ENCODE results near the gene EXOC2.

The EXOC2 gene

GRCh38 chr6:441126-441920, 251.6 kb downstream of the EXOC2 start:
- no peak for FAIRE-seq

- no peak for FAIRE-seq
Measured at GRCh38 chr6:439641-440167, 253.2 kb downstream of the EXOC2 start.

GRCh38 chr6:438634-439170, 254.2 kb downstream of the EXOC2 start:
- no peak for FAIRE-seq

GRCh38 chr6:437037-437392, 255.9 kb downstream of the EXOC2 start:
- no peak for FAIRE-seq

- FAIRE-seq, result no peak
Measured at GRCh38 chr6:436308-437036, 256.5 kb downstream of the EXOC2 start.

- no peak for FAIRE-seq
Measured at GRCh38 chr6:435441-436307, 257.3 kb downstream of the EXOC2 start.
